Hindlimb muscle (tissue), 1 donor: Measurements from ENCODE around the gene PTPN7. TPM values are rescaled to one million over a fixed set of nuclear protein-coding genes. Genes with fewer than 3 reads are reported as not detected.
"Not testable (repeated sequence)": the region's sequence is repeated elsewhere in the genome, so short reads cannot be mapped to it uniquely, and the experiment has no call there.

Source experiments
- DNase-seq: peaks from one replicate; pipeline ENCODE4 v3.0.0-alpha.2; 2013
- polyA plus RNA-seq: library from polyadenylated mRNA; unstranded; fragments of 120-200 nt; gene quantifications from one replicate; pipeline ENCODE4 v1.2.1, GENCODE V29; 2013; ENCODE audit not compliant: insufficient read length

Gene PTPN7
- polyA plus RNA-seq: 1.1 TPM

GRCh38 chr1:202160377-202160940 lies at the start of gene PTPN7:
TSS of gene PTPN7 (minus strand) at chr1:202160602. CDS start at chr1:202159402, 1,200 bp downstream.
- DNase-seq: no peak

- no peak for DNase-seq
Measured at GRCh38 chr1:202208351-202208857, 48.0 kb upstream of the PTPN7 start.

- no peak for DNase-seq
Measured at GRCh38 chr1:202207292-202207691, 46.9 kb upstream of the PTPN7 start.

GRCh38 chr1:202205523-202206190 lies 45.3 kb upstream of the PTPN7 start:
- no peak for DNase-seq

GRCh38 chr1:202204065-202204464 lies 43.7 kb upstream of the PTPN7 start:
- no peak for DNase-seq

- no peak for DNase-seq
Measured at GRCh38 chr1:202203238-202204039, 43.0 kb upstream of the PTPN7 start.

GRCh38 chr1:202202500-202203168 lies 42.2 kb upstream of the PTPN7 start:
- no peak for DNase-seq

- DNase-seq: no peak
Measured at GRCh38 chr1:202201971-202202370, 41.6 kb upstream of the PTPN7 start.

- no peak for DNase-seq
Measured at GRCh38 chr1:202201266-202201665, 40.9 kb upstream of the PTPN7 start.

- DNase-seq: no peak
Measured at GRCh38 chr1:202200669-202201068, 40.3 kb upstream of the PTPN7 start.

- DNase-seq: no peak
Measured at GRCh38 chr1:202200112-202200548, 39.7 kb upstream of the PTPN7 start.

- no peak for DNase-seq
Measured at GRCh38 chr1:202199040-202199889, 38.9 kb upstream of the PTPN7 start.

GRCh38 chr1:202198366-202198724 lies 37.9 kb upstream of the PTPN7 start:
- DNase-seq: no peak

- no peak for DNase-seq
Measured at GRCh38 chr1:202197653-202198365, 37.4 kb upstream of the PTPN7 start.

- DNase-seq: no peak
Measured at GRCh38 chr1:202194328-202194648, 33.9 kb upstream of the PTPN7 start.

GRCh38 chr1:202193614-202194327 lies 33.4 kb upstream of the PTPN7 start, which contains the start of gene LGR6:
TSS of gene LGR6 (plus strand) at chr1:202193799. CDS start at chr1:202193990, 191 bp downstream.
- DNase-seq: no peak

- peak; percentile 34 for DNase-seq
Measured at GRCh38 chr1:202192770-202193613, 32.6 kb upstream of the PTPN7 start.

GRCh38 chr1:202191391-202191790 lies 31.0 kb upstream of the PTPN7 start:
- not testable (repeated sequence) for DNase-seq

- DNase-seq: no peak
Measured at GRCh38 chr1:202189918-202190715, 29.7 kb upstream of the PTPN7 start.
